Astrocyte of the spinal cord (primary cell): ENCODE results near the gene SNED1.

Experiments
- DNase-seq: peaks from one replicate; pipeline ENCODE4 v3.0.0; 2011; ENCODE audit warnings: low read depth, low spot score
- H3K4me3 ChIP-seq: 2 replicates; pipeline ENCODE4 v1.5.1; 2011; ENCODE audit warnings: low read depth, mild to moderate bottlenecking, low read length, moderate library complexity
- CTCF ChIP-seq: IDR thresholded peaks from 2 replicates; pipeline ENCODE4 v1.5.1; 2012; ENCODE audit warnings: low read depth, mild to moderate bottlenecking, low read length, inconsistent platforms
- in situ Hi-C: cut with HindIII; loops from 2 replicates; pipeline ENCODE4 v1.10.0; 2017; ENCODE audit warnings: low sequenced_read_pairs

Gene SNED1

GRCh38 chr2:240960971-240961876 is 37.2 kb upstream of the SNED1 start:
- no peak for TF ChIP-seq CTCF
- in situ Hi-C loops = no loop called here
- peak; percentile 28 for DNase-seq
- H3K4me3 ChIP-seq = no peak overlapping the region

GRCh38 chr2:240961910-240962299 is 36.5 kb upstream of the SNED1 start:
- in situ Hi-C loops = no loop called here
- no peak for TF ChIP-seq CTCF
- no peak for DNase-seq
- no peak overlapping the region for H3K4me3 ChIP-seq

- no peak for TF ChIP-seq CTCF
- in situ Hi-C loops = no loop called here
- H3K4me3 ChIP-seq = no peak overlapping the region
- DNase-seq = peak; percentile 78
Measured at GRCh38 chr2:240962300-240963064, 35.9 kb upstream of the SNED1 start.

- no peak for DNase-seq
- no peak for TF ChIP-seq CTCF
- in situ Hi-C loops = no loop called here
- H3K4me3 ChIP-seq = no peak overlapping the region
Measured at GRCh38 chr2:240963065-240963867, 35.2 kb upstream of the SNED1 start.

GRCh38 chr2:240963868-240964703 is 34.3 kb upstream of the SNED1 start:
- H3K4me3 ChIP-seq = no peak overlapping the region
- in situ Hi-C loops = no loop called here
- no peak for DNase-seq
- no peak for TF ChIP-seq CTCF
